ENCODE data around the gene LCNL1.

Gene LCNL1

DNA sequence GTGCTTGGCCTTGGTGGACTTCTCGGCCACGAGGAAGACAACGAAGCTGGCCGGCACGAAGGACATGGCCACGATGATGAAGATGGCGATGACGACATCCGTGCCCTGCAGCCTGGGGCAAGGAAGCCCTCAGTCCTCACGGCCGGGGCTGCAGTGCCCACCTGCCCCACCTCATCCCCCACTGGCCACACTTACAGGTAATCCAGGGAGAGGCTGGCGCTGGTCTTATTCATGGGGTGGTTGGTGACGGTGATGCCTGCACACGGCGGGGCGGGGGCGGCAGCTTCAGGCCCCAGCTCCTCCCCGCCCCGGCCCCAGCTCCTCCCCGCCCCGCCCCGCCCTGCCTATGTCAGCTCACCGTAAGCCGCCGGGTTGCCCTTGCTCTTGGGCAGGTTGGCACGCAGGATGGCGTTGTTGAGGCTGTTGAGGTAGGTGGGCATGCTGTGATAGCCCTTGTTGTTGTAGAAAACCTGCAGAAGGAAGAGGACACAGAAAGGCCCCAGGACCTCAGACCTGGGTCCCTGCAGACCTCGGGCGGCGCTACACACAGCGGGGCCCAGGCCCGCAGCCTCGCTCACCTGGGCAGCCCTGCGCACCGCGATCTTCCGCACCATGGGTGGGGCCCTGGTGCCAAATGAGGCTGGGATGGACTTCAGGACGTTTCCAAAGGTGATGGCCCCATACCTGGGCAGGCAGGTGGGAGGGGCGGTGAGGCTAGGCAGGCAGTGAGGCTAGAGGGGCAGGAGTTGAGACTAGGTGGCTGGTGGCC is 29.3 kb downstream of the LCNL1 start:
- no peak for DNase-seq (ENCODE audit: low spot score)

GRCh38 chr9:137012694-137013570 is 30.1 kb downstream of the LCNL1 start:
- DNase-seq (ENCODE audit: low spot score): no peak

- no peak for DNase-seq (ENCODE audit: low spot score)
Measured at GRCh38 chr9:137013571-137013940, 30.8 kb downstream of the LCNL1 start.

DNA sequence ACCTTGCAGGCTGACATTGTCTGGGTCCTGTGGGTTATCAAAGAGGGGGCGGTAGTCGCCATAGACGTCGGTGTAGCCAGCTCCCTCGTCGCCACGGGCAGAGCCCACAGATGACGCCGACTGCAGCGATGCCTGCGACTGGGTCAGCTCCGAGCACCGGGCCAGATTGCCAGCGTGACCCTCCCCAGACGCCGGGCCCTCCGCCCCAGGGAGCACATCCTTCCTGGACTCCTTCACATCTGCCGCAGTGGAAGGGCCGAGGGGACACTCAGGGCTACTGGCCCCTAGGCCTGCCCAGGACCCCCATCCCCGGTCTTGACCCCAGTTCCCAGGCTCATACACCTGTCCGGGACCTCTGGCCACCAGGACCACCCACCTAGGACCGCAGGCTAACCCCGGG is 31.4 kb downstream of the LCNL1 start:
- DNase-seq (ENCODE audit: low spot score): no peak

- no peak for DNase-seq (ENCODE audit: low spot score)
Measured at GRCh38 chr9:137014776-137015539, 32.2 kb downstream of the LCNL1 start.

DNA sequence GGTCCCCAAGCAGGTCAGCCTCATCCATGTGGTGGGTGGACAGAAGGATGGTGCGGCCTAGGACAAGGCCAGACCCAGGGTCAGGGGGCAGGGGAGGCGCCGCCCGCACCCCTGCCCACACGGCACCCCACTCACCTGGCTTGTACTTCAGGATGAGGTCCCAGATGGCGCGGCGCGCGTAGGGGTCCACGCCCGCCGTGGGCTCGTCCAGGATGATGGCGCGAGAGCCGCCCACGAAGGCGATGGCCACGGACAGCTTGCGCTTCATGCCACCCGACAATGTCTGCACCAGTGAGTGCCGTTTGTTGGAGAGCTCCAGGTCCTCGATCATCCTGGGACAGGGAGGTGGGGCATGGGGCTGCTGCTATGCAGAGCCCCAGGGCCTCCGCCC is 32.7 kb downstream of the LCNL1 start:
- no peak for DNase-seq (ENCODE audit: low spot score)

DNA sequence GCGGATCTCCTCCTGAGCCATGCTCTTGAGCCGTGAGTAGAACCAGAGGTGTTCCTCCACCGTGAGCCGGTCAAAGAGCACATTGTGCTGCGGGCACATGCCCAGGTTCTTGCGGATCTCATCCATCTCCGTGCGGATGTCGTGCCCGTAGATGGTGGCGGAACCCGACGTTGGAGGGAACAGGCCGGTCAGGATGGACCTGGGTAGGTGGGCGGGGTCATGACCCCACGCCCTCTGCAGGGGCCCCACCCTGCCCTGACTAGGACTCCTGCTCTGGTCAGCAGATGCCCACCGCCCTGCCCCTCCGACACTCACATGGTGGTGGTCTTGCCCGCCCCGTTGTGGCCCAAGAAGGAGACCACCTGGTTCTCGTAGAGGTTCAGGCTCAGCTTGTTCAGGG is 33.2 kb downstream of the LCNL1 start:
- DNase-seq (ENCODE audit: low spot score): no peak

DNA sequence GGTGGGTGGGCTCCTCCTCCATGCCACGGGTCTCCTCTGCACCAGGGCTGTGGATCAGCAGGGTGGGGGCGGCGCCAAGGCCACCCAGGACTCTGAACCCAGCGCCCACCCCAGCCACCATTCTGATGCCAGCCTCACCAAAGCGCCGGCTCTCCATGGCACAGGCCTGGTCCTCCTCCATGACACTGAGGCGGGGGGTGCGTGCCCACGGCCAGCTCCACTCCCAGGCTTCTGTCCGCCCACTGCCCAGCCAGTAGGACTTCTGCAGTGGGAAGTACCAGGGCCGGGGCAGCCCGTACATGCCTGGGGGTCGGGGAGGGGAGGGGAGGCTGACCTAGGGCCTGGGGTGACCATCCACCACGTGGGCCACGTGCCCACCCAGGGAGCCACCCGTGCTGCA is 33.6 kb downstream of the LCNL1 start:
- no peak for DNase-seq (ENCODE audit: low spot score)

DNA sequence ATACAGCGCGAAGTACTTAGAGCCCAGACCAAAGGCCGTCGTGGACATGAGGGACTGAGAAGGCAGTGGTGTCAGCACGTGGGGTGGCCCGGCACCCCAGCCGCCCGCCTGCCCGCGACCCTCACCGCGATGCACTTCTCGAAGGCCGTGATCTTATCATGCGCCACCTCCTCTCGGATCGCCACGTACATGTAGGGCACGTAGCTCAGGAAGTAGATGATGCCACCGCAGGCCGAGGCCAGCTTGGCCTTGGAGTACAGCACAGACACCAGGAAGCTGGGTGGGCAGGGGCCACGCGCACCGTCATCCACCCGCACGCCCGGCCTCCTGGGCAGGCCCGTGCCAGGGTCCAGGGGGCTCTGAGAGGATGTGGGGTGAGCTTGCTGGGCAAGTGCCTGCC is 34.3 kb downstream of the LCNL1 start:
- no peak for DNase-seq (ENCODE audit: low spot score)

GRCh38 chr9:137017791-137018497 is 35.2 kb downstream of the LCNL1 start:
- DNase-seq (ENCODE audit: low spot score): no peak

DNA sequence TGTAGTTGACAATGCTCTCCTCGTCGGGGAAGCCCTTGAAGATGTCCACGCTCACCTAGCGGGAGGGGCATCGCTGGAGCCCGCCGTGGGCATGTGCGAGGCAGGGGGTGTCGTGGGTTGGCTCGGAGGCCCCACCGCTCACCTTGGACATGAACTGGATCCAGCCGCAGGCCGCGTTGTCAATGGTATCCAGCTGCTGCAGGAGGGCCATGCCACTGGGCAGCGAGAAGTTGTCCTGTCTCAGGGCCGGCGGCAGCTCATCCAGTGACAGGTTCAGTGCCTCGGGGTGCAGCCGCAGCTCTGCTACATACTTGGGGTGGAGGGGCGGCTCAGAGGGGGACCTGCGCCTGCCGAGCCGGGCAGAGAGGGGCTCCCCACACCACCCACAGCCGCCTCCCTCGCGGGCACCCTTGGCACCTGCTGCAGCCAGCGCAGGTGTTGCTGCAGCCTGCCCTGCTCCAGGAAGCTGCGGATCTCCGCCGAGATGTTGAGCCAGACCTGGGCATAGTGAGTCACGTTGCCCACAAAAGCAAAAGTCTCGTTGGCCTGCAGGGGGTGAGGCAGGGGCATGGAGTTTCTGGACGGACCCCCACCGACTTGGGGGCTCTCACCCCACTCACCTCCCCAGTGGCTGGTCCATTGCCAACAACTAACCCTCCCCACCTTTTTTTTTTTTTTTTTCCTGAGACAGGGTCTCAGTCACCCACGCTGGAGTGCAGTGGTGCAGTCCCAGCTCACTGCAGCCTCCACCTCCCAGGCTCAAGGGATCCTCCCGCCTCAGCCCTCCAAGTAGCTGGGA is 36.2 kb downstream of the LCNL1 start:
- no peak for DNase-seq (ENCODE audit: low spot score)

DNA sequence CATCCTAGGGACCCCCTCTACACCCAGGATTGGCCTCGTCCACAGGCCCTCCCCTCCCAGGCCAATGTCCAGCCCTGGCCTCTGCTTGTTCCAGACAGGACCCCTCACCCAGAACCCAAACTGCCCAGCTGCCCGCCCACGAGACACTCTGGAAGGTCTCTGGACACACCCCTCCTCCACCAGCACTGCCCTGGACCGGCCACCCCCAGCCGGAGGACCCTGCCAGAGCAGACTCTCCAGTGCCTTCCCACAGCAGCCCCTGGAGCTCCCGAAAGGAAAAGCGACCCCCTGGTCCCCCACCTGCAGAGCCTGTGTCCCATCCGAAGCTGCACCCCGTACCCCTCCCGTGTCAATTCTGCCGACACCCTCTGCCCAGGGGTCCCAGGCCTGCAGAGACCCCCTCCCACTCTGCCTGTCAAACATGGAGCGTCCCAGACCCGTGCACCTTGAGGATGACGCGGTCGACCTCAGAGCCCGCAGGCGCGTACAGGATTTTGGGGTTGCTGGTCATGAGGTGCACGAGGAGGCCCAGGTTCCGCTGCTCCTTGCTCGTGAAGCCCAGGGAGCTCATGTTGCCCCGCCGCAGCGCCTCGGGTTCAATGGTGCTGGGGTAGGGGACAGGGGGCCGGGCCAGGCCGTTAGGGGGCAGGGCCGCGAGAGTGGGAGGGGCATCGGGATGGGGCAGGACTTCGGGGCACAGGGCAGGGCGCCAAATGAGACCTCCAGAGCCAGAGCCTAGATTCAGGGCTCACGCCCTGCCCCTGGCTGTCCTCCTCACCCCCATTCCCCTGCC is 37.3 kb downstream of the LCNL1 start:
- no peak for DNase-seq (ENCODE audit: low spot score)

- DNase-seq (ENCODE audit: low spot score): no peak
Measured at GRCh38 chr9:137020771-137021567, 38.2 kb downstream of the LCNL1 start.

DNA sequence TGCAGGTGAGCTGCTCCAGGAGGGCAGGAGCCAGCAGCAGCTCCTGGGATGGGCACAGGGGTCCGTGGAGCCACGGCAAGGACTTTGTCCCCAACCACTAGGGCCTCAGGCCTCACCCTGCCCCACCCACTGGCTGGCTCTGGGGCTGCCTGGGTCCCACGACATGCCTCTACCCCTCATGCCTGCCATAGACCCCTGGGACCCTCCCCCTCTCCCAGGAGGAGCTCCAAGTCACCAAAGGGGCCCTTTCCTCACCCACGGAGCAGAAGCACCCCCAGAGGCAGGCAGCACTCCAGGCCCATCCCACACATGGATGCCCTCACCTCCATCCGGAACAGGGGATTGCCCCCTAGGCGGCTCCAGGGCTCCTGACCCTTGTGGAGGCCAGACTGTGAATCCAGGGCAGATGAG is 38.8 kb downstream of the LCNL1 start:
- DNase-seq (ENCODE audit: low spot score): no peak

- DNase-seq (ENCODE audit: low spot score): peak; percentile 94
Measured at GRCh38 chr9:137021979-137022661, 39.3 kb downstream of the LCNL1 start.

DNA sequence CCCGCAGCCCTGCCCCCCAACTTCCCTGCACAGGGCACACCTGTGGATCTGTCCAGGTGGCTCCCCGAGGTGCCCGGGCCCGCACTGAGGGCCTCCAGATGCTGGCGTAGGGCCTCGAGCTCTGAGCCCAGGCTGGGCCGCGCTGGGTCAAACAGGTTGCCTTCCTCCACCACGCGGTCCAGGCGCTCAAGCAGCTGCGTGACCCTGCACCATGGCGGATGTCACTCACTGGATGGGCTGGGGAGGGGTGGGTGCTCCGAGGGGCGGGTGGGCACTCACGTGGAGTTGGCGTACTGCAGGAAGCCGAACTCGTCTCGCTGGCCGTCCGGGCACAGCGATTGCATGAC is 39.8 kb downstream of the LCNL1 start:
- DNase-seq (ENCODE audit: low spot score): no peak

DNA sequence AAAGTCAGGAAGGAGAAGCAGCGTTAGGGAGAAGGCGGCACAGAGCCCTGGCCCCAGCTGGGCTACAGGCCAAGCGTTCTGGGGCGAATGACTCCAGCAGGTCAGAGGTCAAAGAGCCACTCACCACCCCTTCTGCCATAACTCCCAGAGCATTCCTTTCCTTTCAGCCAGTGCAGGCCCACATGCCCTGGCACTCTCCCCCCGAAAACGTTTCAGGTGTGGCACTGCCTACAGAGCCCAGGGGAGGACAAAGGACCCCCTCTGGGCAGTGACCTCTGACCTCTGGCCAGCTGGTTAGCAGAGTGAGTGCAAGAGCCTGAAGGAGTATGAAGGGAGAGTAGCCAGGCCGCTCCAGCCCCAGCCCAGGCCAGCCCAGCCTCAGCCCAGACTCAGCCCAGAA is 40.4 kb downstream of the LCNL1 start:
- DNase-seq (ENCODE audit: low spot score): no peak

- no peak for DNase-seq (ENCODE audit: low spot score)
Measured at GRCh38 chr9:137023583-137023991, 40.8 kb downstream of the LCNL1 start.

DNA sequence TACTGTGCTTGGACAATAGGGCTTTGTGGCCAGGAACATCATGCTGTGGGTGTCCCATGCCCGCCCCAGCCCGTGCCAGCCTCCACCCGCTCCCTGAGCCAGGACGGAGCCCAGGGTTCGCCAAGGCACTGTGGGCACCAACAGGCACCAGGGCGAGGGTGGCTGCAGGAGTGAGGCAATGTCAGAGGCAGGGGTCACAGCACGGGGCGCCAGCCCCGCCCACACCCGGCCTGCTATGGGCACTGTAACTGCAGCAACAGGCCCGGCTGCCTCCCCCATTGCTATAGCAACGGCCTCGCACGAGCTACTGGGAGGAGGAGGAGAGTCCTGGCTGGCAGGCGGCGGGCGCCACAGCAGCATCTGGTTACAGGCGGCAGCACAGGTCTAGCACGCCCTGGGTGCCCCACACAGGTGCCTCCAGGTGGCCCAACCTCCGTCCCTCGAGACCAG is 42.7 kb downstream of the LCNL1 start:
- DNase-seq (ENCODE audit: low spot score): peak; percentile 83
